ENCODE data around the gene NOM1. TPM values are rescaled to one million over a fixed set of nuclear protein-coding genes. Genes with fewer than 3 reads are reported as not detected.

NOM1 gene
- total RNA-seq, 1 donor from 2014 or later: 17.6 TPM

- TF ChIP-seq, protein P1, sequence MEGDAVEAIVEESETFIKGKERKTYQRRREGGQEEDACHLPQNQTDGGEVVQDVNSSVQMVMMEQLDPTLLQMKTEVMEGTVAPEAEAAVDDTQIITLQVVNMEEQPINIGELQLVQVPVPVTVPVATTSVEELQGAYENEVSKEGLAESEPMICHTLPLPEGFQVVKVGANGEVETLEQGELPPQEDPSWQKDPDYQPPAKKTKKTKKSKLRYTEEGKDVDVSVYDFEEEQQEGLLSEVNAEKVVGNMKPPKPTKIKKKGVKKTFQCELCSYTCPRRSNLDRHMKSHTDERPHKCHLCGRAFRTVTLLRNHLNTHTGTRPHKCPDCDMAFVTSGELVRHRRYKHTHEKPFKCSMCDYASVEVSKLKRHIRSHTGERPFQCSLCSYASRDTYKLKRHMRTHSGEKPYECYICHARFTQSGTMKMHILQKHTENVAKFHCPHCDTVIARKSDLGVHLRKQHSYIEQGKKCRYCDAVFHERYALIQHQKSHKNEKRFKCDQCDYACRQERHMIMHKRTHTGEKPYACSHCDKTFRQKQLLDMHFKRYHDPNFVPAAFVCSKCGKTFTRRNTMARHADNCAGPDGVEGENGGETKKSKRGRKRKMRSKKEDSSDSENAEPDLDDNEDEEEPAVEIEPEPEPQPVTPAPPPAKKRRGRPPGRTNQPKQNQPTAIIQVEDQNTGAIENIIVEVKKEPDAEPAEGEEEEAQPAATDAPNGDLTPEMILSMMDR (IDR thresholded peaks at IDR 0.05; ENCODE audit: insufficient read depth, low read length, severe bottlenecking): no peak
- no peak for FAIRE-seq
- DNase-seq (ENCODE audit: low read depth): no peak
- Histone ChIP-seq H3K4me3 (ENCODE audit: low read depth, low read length) (no peak overlapping the region), H3K36me3 (ENCODE audit: control insufficient read depth, insufficient read depth, low read length) (no peaks in the 10 kb centered on the region), H3K27me3 (ENCODE audit: control insufficient read depth, insufficient read depth, low read length) (peaks cover 76% of the 10 kb centered on the region)
Observed at GRCh38 chr7:157017149-157017548, 67.6 kb downstream of the NOM1 start.

DNA sequence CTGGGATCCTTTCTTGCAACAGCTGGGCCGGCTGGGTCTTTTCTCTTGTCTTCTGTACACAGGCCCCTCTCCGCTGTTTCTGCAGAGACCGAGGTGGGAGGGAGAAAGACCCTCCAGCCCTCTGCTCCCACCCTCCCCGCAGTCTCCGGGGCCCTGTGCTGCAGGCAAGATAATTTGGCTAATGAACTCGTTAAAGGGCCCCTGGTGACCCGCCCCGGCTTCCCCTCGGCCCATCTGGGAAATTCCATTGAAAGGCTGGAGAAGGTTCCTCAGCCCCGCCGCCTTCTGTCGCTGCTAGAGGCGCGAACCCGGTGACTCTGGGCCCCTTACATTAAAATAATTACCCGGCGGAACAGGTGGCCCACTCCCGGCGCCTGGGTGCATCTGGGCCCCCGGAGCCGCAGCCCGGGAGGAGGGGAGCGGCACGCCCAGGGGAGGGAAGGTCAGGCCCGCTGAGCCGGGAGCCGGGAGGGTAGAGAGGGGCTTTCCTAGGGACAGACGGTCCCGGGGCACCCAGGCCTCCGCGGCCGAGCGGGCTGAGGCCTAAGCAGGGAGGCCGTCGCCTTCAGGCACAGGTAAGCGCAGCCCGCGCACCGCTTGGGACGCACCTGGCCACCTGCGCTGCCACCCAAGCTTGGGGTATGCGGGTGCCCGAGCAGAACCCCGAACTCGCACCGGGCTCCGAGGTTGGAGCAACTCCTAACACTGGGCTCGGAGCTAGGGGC lies 68.3 kb downstream of the NOM1 start:
- TF ChIP-seq, protein P1 (IDR thresholded peaks at IDR 0.05; ENCODE audit: insufficient read depth, low read length, severe bottlenecking): no peak
- peaks cover 77% of the 10 kb centered on the region for H3K27me3 ChIP-seq (ENCODE audit: control insufficient read depth, insufficient read depth, low read length)
- FAIRE-seq (no peak), DNase-seq (ENCODE audit: low read depth) (no peak)
- no peaks in the 10 kb centered on the region for H3K36me3 ChIP-seq (ENCODE audit: control insufficient read depth, insufficient read depth, low read length)
- no peak overlapping the region for H3K4me3 ChIP-seq (ENCODE audit: low read depth, low read length)

DNA sequence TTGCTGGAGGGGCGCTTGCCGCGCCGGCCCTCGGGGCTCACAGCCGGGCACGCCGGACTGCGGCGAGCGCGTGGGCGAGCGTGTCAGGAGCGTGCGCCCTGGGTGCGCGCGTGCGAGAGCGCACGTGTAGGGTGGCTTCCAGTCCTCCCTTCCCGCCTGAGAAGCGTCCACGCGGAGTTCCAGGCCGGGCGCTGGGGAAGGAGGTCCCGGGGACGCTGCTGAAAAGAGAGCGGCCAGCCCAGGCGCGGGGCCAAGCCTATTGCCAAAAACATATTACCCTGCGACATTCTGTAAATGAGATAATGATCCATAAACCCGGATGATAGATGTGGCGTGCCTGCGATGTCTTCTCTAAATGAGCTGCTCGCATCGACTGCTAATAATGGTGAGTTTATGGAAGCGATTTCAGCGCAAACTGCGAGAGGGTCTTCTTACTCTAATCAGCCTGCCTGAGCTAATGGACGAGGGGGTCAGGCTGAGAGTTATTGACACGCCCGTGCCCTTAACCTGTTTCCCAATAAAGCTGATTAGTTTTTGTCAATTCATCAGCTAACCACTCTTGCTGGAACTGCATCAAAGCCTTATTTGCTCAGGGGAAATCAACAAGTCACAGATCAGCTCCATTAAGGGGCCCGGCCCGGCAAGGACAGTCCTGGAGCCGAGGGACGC lies 69.0 kb downstream of the NOM1 start:
- DNase-seq (ENCODE audit: low read depth): no peak
- Histone ChIP-seq H3K27me3 (ENCODE audit: control insufficient read depth, insufficient read depth, low read length) (peaks cover 77% of the 10 kb centered on the region), H3K4me3 (ENCODE audit: low read depth, low read length) (no peak overlapping the region), H3K36me3 (ENCODE audit: control insufficient read depth, insufficient read depth, low read length) (no peaks in the 10 kb centered on the region)
- no peak for FAIRE-seq
- TF ChIP-seq, protein P1 (IDR thresholded peaks at IDR 0.05; ENCODE audit: insufficient read depth, low read length, severe bottlenecking): no peak

- TF ChIP-seq, protein P1 (IDR thresholded peaks at IDR 0.05; ENCODE audit: insufficient read depth, low read length, severe bottlenecking): no peak
- no peaks in the 10 kb centered on the region for H3K36me3 ChIP-seq (ENCODE audit: control insufficient read depth, insufficient read depth, low read length)
- no peak overlapping the region for H3K4me3 ChIP-seq (ENCODE audit: low read depth, low read length)
- H3K27me3 ChIP-seq (ENCODE audit: control insufficient read depth, insufficient read depth, low read length): peaks cover 72% of the 10 kb centered on the region
- no peak for DNase-seq (ENCODE audit: low read depth)
- no peak for FAIRE-seq
Observed at GRCh38 chr7:157018997-157019608, 69.6 kb downstream of the NOM1 start.

DNA sequence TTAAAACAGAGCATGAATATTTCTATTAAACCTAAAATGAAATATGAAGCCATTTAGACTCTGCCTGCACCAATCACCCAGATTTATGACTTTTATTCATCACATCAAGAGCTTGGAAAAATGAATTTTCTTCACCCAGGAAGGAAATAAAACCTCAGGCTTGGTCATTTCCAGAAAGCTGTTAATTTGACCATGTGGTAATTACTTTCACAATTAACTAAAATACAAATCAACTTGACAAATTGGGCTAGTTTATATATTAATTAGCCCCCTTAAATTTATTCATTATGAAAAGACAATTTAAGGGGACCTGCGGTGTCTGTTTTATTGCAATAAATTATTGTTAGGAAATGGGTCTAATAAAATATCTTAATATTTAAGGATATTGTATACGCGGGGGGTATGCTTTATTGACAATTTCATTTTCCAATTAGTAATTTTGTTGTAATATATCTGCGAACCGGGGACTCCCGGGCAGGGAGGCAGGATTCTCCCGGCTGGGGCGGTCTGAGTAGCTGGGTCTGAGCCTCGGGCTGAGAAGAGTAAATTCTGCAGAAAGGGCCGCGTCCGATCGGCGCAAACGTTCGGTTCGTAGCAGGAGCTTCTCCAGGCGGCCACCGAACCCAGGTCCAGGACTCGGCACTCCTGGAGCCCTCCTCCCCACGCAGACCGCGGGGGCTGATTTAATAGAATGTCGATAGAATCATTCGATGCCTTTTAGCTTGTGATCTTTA lies 70.4 kb downstream of the NOM1 start:
- no peaks in the 10 kb centered on the region for H3K36me3 ChIP-seq (ENCODE audit: control insufficient read depth, insufficient read depth, low read length)
- no peak for DNase-seq (ENCODE audit: low read depth)
- TF ChIP-seq, protein P1 (IDR thresholded peaks at IDR 0.05; ENCODE audit: insufficient read depth, low read length, severe bottlenecking): no peak
- no peak for FAIRE-seq
- peaks cover 68% of the 10 kb centered on the region for H3K27me3 ChIP-seq (ENCODE audit: control insufficient read depth, insufficient read depth, low read length)
- no peak overlapping the region for H3K4me3 ChIP-seq (ENCODE audit: low read depth, low read length)

Measured in bronchial epithelial cell (primary cell).